NCI-H446 (cell line): ENCODE data around the gene C3.

Experiments used
- DNase-seq, 2 experiments: peaks; one replicate each; lab custom pipeline; 2025; lab: John Stamatoyannopoulos, UW

C3 gene

DNA sequence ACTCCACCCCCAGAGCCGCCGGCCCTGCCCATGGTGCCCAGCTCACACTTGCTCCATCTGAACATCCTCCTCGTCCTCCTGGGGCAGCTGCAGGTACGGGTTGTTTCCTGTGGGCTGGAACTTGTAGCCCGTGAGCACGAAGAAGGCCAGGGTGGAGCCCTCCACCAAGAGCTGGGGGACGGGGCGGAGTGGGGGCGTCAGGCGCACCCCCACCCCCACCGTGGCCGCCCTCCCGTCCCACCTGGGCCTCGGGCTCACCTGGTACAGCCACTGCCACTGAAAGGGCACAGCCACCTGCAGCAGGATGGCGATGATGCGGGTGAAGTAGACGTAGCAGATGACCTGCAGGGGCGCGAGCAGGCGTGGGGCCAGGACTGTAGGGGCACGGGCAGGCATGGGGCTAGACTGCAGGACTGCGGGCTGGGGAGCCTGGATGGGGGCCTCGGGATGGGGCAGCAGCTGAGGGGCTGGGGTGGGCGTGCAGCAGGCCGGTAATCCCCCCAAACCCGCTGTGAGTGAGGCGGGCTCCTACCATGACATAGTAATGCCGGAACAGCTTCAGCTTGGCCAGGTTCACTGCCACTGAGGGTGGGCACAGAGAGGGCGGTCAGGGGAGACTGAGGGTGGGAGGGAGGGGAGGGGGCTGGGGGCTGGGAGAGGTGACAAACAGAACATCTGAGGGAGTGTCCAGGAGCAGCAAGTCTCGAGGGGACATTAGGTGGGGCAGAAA, 10.7 kb upstream of the C3 start:
- DNase-seq, result no peak

DNA sequence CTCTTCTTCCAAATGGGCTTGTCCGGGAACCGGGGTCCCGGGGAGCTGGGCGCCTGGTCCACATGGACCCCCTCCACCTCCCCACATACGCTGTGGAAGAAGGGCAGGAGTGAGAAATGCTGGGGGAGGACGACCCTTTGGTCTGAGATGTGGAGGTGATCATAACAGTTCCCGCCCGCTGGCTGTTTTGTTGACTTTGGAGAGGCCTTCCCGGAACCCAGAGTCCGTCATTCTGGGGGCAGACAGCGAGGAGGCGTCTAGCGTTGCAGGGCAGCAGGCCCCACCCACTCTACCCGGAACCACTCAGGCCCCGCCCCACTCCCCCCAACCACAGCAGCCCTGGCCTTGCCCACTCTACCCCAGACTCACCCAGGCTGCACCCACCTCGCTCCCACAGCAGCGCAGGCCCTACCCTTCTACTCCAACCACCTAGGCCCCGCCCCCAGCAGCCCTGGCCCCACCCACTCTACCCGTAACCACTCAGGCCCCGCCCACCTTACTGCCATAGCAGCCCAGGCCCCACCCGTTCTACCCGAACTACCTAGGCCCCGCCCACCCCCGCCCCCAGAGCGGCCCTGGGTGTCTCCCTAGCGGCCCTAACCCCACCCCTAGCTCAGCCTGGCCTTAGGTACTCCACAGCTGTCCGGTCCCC, 9.8 kb upstream of the C3 start:
- DNase-seq, result no peak

DNA sequence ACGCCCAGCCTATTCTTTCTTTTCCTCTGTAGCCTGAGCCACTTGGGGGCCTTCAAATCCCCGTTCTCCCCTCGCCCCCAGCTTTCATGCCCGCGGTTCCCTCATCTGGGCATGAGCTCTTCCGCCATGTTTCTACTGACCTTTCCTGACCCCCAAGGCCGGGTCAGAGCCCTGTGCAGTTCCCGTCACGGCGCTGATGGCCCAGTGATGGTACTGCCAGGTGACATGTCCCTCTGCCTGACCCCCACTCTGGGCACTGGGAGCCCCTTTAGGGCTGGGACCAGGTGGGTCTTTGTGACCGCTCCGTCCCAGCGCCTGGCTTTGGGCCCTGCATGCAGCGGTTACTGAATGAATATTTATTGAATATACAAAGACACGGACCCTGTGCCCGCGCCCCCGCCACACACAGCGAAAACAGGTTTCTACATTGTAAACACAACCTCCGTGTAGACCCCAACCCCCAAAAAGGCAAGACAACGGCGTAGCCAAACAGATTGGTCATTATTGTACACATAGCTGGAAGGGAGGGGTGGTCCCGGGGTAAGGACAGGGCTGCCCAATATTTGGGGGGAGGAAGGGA, 9.2 kb upstream of the C3 start:
- no peak for DNase-seq

DNA sequence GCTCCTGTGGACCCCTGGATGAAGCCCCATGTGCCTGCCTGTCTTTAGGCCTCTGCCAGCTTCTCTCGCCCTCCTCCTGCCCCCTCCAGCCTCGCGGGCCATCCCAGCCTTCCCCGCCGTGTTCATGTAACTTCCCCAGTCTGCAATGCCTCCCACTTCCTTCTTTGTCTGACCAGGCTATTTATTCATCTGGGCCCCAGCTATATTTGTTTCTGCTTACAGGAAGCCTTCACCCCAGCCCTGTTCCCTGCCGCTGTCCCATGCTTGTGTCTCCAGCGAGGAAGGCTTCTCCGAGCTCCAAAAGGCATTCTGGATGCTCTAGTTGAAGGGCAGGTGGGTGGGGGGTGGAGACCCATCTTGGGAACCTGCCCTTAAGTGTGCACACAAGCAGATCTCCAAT, 7.9 kb upstream of the C3 start:
- DNase-seq, result no peak

DNA sequence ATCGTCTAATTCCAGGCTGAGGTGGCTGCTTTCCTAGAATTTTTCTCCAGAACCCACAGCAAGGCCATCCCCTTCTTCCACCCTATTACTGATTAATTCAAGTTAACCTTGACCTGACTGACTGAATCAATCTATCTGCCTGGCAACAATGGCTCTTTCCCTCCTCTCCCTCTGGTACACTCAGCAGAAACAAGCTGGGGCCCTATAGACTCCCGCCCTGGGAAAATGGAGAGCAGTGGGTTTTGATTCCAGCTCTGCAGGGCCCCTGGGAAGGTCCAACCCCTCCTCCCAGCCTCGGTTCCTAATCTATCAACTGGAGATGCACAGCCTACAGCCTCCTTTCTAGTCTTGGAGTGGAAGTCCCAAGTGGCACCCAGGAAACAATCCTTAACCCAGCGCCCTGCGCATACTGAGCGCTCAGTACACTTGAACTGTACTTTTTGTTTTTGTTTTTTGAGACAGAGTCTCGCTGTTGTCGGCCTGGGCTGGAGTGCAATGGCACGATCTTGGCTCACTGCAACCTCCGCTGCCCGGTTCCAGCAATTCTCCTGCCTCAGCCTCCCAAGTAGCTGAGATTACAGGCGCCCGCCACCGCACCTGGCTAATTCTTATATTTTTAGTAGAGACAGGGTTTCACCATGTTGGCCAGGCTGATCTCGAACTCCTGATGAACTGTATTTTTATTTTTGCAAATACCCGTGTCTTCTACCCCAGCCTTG, 5.2 kb upstream of the C3 start:
- DNase-seq, result no peak

DNA sequence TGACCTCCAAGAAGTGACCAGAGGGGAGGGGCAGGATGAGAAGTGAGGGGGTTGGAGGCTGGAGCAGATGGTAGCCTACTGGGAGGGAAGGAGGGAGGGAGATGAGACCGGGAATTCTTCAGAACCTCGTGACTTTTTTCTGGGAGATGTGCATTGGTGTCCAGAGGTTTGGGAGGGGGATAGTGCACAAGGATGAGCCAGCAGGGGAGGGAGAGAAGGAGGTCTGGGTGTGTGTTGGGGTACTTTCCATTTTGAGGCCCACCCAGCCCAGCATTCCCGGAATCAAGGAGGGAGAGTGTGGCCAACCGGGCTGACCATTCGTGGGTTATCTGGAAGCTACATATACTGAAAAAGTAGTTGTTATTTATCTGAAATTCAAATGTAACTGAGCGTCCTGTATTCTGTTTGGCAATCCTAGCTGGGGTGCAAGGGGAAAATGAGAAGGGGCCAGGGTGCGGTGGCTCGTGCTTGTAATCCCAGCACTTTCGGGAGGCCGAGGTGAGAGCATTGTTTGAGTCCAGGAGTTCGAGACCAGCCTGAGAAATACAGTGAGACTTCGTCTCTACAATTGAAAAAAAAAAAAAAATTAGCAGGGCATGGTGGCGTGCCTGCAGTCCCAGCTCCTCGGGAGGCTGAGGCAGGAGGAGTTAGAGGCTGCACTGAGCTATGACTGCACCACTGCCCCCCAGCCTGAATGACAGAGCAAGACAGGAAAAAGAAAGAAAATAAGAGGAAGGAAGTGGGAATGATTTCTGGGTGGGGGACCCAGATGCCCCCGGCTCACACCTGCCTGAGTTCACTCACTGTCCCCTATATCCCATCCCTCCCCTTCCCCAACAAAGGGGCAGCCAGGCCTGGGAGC, 4.4 kb upstream of the C3 start:
- DNase-seq, result no peak

DNA sequence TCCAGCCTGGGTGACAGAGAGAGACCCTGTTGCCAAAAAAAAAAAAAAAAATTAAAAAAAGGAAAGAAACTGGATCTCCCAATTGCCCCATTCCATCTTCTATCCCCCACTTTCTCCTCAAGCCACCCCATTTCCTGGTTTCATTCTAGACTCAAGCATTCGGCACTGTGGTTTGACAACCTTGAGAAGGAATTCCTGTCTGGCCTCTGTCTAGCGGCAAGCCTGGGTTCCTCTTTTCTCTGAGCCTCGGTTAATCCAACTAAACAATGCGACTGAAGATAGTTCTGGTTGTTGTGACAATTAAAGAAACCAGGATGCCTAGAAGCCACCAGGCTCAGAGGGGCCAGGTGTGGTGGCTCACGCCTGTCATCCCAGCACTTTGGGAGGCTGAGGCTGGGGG, 3.3 kb upstream of the C3 start:
- no peak for DNase-seq

DNA sequence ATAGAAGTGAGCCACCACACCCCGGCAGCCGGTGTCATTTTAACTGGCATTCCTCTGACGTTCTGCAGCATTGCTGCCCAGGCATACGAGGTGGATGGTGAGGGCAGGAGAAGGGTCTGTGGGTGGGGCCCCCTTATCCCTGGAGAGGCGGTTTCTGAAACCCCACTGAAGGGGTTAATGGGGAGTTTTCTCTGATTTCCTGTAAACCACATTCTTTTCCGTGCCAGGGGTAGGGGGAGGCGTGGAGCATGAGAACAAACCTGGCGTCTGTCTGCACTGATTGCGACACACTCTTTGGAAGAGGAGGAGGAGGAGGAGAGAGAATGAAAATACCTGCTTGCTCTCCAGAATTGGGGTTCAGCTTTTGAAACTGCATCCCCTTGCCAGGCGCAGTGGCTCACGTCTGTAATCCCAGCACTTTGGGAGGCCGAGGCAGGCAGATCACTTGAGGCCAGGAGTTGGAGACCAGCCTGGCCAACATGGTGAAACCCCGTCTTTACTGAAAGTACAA, 2.7 kb upstream of the C3 start:
- DNase-seq, result no peak

DNA sequence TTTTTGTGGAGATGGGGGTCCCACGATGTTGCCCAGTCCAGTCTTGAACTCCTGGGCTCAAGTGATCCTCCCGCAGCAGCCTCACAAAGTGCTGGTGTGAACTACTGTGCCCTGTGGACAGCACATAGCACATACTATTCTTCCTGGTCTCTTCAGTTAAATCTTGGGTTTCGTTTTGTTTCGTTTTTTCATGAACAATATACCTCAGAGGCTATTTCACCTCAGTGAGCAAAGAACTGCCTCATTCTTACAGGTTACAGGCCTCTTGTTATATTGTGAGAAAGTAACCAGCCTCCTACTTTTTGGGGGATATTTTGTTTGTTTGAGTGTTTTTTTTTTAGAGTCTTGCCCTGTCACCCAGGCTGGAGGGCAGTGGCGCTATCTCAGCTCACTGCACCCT, 1.3 kb upstream of the C3 start:
- no peak for DNase-seq

DNA sequence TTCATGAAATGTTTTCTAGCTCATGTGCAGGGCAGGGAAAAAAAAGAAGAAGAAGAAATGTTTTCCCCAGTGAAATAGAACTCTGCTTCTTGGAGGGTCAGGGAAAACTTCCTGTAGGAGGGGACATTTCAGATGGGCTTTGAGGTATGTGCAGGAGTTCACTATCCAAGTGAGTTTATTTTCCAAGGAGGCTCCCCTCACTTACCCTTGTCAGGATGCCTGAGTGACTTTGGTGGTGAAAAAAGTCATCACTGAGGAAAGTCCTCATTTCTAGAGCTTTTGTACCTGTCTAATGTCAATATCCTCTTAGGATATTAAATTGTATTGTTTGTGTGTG, 656 bp upstream of the C3 start:
- no peak for DNase-seq

DNA sequence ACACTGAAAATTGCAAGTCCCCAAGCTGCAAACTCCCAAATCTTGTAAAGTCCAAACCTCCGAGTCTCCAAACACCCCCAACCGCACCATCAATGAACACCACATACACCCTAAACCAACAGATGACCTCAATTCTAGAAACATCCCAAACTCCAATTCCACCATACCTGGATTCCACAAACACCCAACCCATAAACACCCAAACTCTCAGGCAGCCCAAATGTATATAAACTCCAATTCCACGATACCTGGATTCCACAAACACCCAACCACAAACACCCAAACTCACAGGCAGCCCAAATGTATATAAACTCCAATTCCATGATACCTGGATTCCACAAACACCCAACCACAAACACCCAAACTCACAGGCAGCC, 470 bp downstream of the C3 start:
- no peak for DNase-seq

DNA sequence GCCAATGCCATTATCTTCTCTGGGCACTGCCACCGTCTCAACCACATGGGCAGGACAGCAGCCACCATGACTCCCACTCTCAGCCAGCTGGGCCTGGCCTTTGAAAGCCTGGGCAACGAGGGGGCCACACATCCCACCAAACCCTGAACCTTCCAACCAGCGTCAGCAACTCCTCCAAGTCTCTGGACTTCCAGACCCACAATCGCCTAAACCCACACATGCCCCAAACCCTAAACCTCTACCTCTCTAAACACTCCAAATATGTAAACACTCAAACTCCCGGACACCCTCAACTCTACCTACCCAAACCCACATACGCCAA, 949 bp downstream of the C3 start:
- no peak for DNase-seq

DNA sequence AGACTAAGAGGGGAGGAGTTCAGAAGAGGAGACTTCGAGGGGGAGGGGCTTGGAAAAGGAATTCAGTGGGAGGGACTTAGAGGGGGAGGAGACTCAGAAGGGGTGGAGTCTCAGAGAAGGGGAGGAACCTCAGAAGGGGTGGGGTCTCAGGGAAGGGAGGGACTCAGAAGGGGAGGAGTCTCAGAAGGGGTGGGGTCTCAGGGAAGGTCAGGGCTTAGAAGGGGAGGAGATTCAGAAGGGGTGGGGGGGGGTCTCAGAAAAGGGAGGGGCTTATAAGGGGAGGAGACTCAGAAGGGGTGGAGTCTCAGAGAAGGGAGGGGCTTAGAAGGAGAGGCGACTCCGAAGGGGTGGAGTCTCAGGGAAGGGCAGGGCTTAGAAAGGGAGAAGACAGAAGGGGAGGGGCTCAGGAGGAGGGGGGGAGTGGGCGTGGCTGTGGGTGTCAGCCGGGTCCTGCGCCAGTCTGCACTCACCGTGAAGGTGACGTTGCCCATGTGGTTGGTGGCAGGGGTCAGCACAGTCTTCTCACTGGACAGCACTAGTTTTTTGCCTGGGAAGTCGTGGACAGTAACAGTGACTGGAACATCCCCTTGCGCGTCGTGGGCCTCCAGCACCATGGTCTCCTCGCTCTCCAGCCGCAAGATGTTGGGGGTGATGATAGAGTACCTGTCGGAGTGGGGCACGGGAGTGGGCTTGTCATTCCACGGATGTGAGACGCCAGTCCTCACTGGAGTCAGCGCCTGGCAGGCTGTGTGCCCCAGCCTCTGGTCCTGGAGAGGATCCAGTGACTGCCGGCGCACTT, 1.5 kb downstream of the C3 start:
- DNase-seq, result no peak

DNA sequence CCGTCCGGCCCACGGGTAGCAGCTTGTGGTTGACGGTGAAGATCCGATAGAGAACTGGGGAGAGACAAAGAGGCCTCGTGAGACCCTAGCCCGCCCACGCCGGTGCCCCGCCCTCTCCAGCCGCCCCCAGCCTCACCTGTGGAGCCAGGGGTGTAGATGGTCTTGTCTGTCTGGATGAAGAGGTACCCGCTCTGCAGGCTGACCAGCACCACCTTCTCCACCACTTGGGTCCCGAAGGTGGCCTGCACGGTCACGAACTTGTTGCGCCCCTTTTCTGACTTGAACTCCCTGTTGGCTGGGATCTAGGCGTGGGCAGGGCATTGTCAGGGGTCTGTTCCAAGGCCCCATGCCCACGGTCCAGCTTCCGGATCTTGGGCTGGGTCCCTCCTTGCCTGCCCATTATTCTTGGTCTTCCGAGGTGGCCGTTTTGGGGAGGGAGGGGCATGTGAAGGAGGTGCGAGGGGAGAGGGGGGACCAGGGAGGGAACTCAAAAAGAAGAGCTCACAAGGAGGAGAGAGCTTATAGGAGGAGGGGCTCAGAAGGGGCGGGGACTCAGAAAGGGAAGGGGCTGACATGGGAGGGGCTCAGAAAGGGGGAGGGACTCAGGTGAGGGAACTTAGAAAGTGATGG, 2.2 kb downstream of the C3 start:
- no peak for DNase-seq

DNA sequence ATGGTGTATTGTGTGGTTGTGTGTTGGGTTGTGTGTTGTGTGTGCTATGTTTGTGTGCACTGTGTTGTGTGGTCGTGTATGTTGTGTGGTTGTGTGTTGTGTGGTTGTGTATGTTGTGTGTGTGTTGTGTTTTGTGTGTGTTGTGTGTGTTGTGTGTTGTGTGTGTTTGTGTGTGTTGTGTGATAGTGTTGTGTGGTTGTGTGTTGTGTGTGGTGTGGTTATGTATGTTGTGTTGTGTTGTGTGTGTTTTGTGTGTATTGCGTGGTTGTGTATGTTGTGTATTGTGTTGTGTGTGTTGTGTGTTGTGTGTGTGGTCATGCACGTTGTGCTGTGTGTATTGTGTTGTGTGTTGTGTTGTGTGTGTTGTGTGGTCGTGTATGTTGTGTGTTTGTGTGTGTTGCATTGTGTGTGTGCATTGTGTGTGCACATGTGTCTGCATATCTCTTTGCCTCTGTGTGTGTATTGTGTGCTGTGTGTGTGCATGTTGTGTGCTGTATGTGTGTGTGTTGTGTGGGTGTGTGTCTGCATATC, 2.9 kb downstream of the C3 start:
- no peak for DNase-seq

DNA sequence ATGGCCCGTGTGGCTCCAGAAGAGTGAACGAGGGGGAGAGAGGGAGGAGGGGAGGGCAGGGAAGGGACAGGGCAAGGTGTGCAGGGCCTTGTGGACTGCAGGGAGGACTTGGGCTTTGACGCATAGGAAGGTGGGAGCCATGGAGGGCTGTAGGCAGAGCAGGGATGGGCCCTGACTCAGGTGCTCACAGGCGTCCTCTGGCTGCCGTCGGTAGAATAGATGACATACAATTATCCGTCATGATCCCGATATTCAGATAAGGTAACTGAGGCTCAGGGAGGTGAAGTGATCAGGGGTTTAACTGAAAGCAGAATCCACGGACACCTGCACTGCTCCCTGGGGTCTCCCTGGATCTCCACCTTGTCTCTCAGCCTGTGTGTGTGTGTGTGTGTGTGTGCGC, 3.4 kb downstream of the C3 start:
- no peak for DNase-seq

DNA sequence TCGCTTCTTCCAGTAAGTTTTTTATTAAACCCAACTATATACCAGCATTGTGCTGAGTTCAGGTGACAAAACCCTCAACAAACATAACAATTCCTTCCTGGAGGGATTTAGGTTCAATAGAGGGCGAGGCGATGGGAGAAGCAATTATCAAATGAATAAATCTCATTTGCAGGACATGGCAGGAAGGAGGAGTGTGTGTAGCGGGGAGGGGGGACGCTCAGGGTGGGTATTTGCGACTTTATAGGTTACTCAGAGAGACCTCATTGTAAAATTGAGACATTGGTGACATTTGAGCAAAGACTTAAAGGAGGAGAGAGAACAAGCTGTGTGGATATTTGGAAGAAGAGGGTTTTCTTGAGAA, 3.9 kb downstream of the C3 start:
- DNase-seq, result no peak

DNA sequence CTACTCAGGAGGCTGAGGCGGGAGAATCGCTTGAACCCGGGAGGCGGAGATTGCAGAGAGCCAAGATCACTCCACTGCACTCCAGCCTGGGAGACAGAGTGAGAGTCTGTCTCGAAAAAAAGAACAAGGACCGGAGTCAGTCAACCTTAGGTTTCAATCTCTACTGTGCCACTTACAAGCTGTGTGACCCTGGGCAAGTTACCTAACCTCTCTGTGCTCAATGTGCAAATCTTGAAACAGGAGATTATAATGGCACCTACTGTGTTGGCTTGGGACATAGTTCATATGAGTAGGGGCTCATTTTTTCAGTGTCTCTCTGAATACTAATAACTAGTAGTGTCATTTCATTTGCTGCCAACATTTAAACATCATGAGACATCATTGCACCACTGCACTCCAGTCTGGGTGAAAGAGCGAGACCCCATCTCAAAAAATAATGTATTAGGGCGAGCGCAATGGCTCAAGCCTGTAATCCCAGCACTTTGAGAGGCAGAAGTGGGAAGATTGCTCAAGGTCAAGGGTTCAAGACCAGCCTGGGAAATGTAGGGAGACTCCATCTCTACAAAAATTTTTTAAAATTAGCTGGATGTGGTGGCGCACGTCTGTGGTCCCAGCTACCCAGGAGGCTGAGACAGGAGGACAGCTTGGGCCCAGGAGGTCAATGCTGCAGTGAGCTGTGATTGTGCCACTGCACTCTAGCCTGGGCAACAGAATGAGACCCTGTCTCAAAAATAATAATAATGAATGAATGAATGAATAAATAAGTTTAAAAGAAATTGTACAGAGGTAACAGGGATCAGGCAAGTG, 5.5 kb downstream of the C3 start:
- DNase-seq, result no peak

DNA sequence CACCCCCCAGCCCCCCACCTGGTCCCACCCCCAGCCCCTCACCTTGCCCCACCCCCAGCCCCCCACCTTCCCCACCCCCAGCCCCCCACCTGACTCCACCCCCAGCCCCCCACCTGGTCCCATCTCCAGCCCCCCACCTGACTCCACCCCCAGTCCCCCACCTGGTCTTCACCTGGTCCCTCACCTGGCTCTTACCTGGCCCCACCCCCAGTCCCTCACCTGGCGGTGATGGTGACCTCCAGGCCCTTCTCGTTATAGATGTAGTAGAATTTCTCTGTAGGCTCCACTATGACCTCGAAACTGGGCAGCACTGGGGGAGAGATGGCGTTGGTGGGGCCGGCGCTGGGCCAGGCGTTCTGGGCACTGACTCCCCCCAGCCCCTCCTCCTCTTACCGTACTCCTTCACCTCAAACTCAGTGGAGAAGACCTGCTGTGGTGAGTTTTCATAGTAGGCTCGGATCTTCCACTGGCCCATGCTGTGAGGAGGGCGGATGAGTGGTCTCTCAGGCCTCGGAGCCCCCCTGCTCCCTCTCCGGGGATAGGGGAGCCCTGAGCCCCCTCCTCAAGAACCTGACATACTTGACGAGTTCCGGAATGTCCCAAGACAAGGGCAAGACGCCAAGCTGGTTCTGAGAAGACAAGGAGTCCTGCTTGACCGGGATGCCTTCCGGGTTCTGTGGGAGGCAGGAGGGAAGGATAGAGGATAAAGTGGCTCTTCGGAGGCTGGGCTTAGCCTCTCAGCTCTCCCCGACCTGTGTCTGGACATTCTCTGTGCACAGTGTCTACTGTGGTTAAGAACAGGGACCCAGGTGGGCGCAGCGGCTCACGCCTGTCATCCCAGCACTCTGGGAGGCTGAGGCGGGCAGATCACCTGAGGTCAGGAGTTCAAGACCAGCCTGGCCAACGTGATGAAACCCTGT, 6.4 kb downstream of the C3 start:
- DNase-seq, result no peak
